K562 (cell line): ENCODE measurements around the gene KCTD16. TPM values are rescaled to one million over a fixed set of nuclear protein-coding genes. Genes with fewer than 3 reads are reported as not detected.

Experiments
- ARID3A ChIP-seq: IDR thresholded peaks from 2 replicates; pipeline ENCODE4 v1.6.1; 2012; ENCODE audit warnings: low read depth, low read length, improper control_type of control experiment, borderline replicate concordance
- CUX1 ChIP-seq: fragments of 200-800 bp; sonication (Bioruptor generic); IDR thresholded peaks from 2 replicates; pipeline ENCODE4 v1.6.1; 2016; ENCODE audit warnings: missing genetic modification characterization, missing compliant biosample characterization
- DIDO1 ChIP-seq: fragments of 450-650 bp; IDR thresholded peaks from 2 replicates; pipeline ENCODE4 v1.6.1; 2016; ENCODE audit warnings: low read depth, missing biosample characterization, missing genetic modification characterization
- LEF1 ChIP-seq: fragments of 450-650 bp; IDR thresholded peaks from 2 replicates; pipeline ENCODE4 v1.6.1; 2016; ENCODE audit warnings: mild to moderate bottlenecking
- PCBP1 ChIP-seq: fragments of 200-400 bp; formaldehyde crosslinking; IDR thresholded peaks from 2 replicates; pipeline ENCODE4 v1.6.1; 2018; ENCODE audit warnings: mild to moderate bottlenecking, low read depth, low read length; ENCODE audit not compliant: poor library complexity, severe bottlenecking
- SAFB ChIP-seq: fragments of 200-400 bp; formaldehyde crosslinking; IDR thresholded peaks from 2 replicates; pipeline ENCODE4 v1.6.1; 2017; ENCODE audit warnings: low read depth, low read length, borderline replicate concordance
- ZNF263 ChIP-seq: sonication (generic); formaldehyde crosslinking; IDR thresholded peaks from 2 replicates; pipeline ENCODE4 v1.8.0; 2022; ENCODE audit warnings: mild to moderate bottlenecking, missing genetic modification reagents, borderline replicate concordance
- ZNF398 ChIP-seq: fragments of 250-450 bp; sonication (Bioruptor Pico); IDR thresholded peaks from 2 replicates; pipeline ENCODE4 v1.8.0; 2021; ENCODE audit warnings: moderate library complexity, mild to moderate bottlenecking, inconsistent platforms
- ZNF449 ChIP-seq: fragments of 250-450 bp; sonication (Bioruptor Pico); IDR thresholded peaks from 2 replicates; pipeline ENCODE4 v1.8.0; 2022; ENCODE audit warnings: moderate library complexity, mild to moderate bottlenecking, inconsistent platforms
- polyA plus RNA-seq, 8 experiments: library from polyadenylated mRNA; depleted of rRNA in 4 of 8; stranded (reverse) in 5 of 8; unstranded in 3 of 8; fragments of >200 nt; fragmentation: Nextera tagmentation in 2 of 8; fragmentation: Illumina TruSeq in 1 of 8; extraction: Ambion mirVana in 2 of 8; extraction: Trizol in 1 of 8; gene quantifications; 2 replicates each; pipeline versions ENCODE4 v1.2.1 to v1.2.3, GENCODE V29; 2011 to 2014; ENCODE audit warnings: inconsistent platforms in 1 of 8, missing spikeins in 1 of 8
- total RNA-seq, 7 experiments: library from RNA; depleted of rRNA in 6 of 7; stranded (reverse); fragments of >200 nt in 6 of 7; fragmentation: Illumina TruSeq in 2 of 7; extraction: Trizol in 2 of 7; gene quantifications; 2 replicates each; pipeline versions ENCODE4 v1.2.1 to v1.2.3, GENCODE V29; 2011 to 2021; ENCODE audit warnings: low replicate concordance in 1 of 7

The KCTD16 gene
- total and polyA plus RNA-seq, 9 of the 15 experiments (the other 6 are each of a cell fraction or from before 2014, with no cell fraction given): 0.04 TPM; not detected in 8

GRCh38 chr5:144427866-144428265 is 257.2 kb downstream of the KCTD16 start (continued):
- TF ChIP-seq ZNF263 (CRISPR knock-in tag) (no peak), SAFB (no peak), LEF1 (no peak), ZNF449 (CRISPR knock-in tag) (no peak), DIDO1 (tag) (no peak), ZNF398 (no peak), CUX1 (CRISPR knock-in tag) (no peak), PCBP1 (no peak), ARID3A (no peak)
